Endodermal cell (in vitro differentiated cells): ENCODE data around the gene TPK1. TPM values are rescaled to one million over a fixed set of nuclear protein-coding genes. Genes with fewer than 3 reads are reported as not detected.

Experiments
- DNase-seq: peaks from one replicate; pipeline ENCODE4 v3.0.0-alpha.2; 2017
- H3K27ac ChIP-seq: 2 replicates; pipeline ENCODE4 v1.5.1; 2013; ENCODE audit warnings: mild to moderate bottlenecking, low read depth, low read length, moderate library complexity
- H3K27me3 ChIP-seq: 2 replicates; pipeline ENCODE4 v1.6.1; 2013; ENCODE audit warnings: mild to moderate bottlenecking, low read length, moderate library complexity; ENCODE audit not compliant: insufficient read depth, control insufficient read depth, poor library complexity, severe bottlenecking
- H3K36me3 ChIP-seq: 2 replicates; pipeline ENCODE4 v1.7.0; 2013; ENCODE audit warnings: mild to moderate bottlenecking, low read length, moderate library complexity; ENCODE audit not compliant: control insufficient read depth, insufficient read depth
- H3K4me1 ChIP-seq: one replicate; pipeline ENCODE4 v1.7.0; 2013; ENCODE audit warnings: low read length; ENCODE audit not compliant: control insufficient read depth, insufficient read depth
- H3K4me3 ChIP-seq: 2 replicates; pipeline ENCODE4 v1.5.1; 2013; ENCODE audit warnings: mild to moderate bottlenecking, low read length, moderate library complexity
- H3K9ac ChIP-seq: 2 replicates; pipeline ENCODE4 v1.6.1; 2013; ENCODE audit warnings: mild to moderate bottlenecking, low read length, moderate library complexity; ENCODE audit not compliant: poor library complexity, severe bottlenecking; ENCODE audit errors: extremely low read depth
- H3K9me3 ChIP-seq: 2 replicates; pipeline ENCODE4 v1.6.1; 2013; ENCODE audit warnings: mild to moderate bottlenecking, low read length, moderate library complexity; ENCODE audit not compliant: control insufficient read depth
- H3K27ac Mint-ChIP-seq: 2 replicates; pipeline ENCODE4 v1.8.0; 2020; ENCODE audit warnings: mixed read lengths
- H3K27me3 Mint-ChIP-seq: 2 replicates; pipeline ENCODE4 v1.8.0; 2021; ENCODE audit warnings: mild to moderate bottlenecking, mixed read lengths; ENCODE audit not compliant: insufficient read depth
- H3K36me3 Mint-ChIP-seq: 2 replicates; pipeline ENCODE4 v1.8.0; 2020; ENCODE audit warnings: low read depth, mixed read lengths
- H3K4me1 Mint-ChIP-seq: 2 replicates; pipeline ENCODE4 v1.8.0; 2020; ENCODE audit warnings: mixed read lengths
- H3K4me3 Mint-ChIP-seq: 2 replicates; pipeline ENCODE4 v1.8.0; 2020; ENCODE audit warnings: mild to moderate bottlenecking, moderate library complexity, mixed read lengths
- H3K9me3 Mint-ChIP-seq: 2 replicates; pipeline ENCODE4 v1.8.0; 2020; ENCODE audit warnings: mild to moderate bottlenecking, mixed read lengths
- WGBS, 2 experiments: methylation state at CpG; one replicate each; pipeline versions ENCODE4 v1.1.5 to v1.1.7; 2013; ENCODE audit warnings: missing lambda C conversion rate in 2 of 2, mixed read lengths in 1 of 2; ENCODE audit not compliant: insufficient coverage in 1 of 2, insufficient read length in 1 of 2; 5-methylcytosine and 5-hydroxymethylcytosine counted together
- total RNA-seq, 2 donors: library from RNA; stranded (reverse); fragmentation: NEBNext Ultra II Directional in 1 of 2; extraction: Animal tissue kit (Norgen Biotek cat#: 25700) in 1 of 2; gene quantifications; 2 replicates in 1 of 2; 3 replicates in 1 of 2; pipeline ENCODE4 v1.2.1, GENCODE V29; 2021
- TF ChIP-seq, protein P1 (sequence below): fragments of 200-600 bp; sonication (generic); conservative IDR thresholded peaks from 2 replicates; pipeline ENCODE4 v1.5.0; 2021; ENCODE audit warnings: antibody characterized with exemption, mild to moderate bottlenecking

TPK1 gene
- total RNA-seq, 2 donors from 2014 or later = 9.7 TPM

GRCh38 chr7:144817001-144817400 lies 18.9 kb downstream of the TPK1 start:
- H3K4me1 ChIP-seq = peaks cover 1% of the 10 kb centered on the region
- Mint-ChIP-seq H3K9me3 (no peaks in the 10 kb centered on the region), H3K4me3 (no peak overlapping the region), H3K36me3 (peaks cover 4% of the 10 kb centered on the region), H3K4me1 (peaks cover 17% of the 10 kb centered on the region), H3K27ac (no peak overlapping the region), H3K27me3 (no peaks in the 10 kb centered on the region)
- DNase-seq = no peak
- no peak overlapping the region for H3K27ac ChIP-seq
- peaks cover 5% of the 10 kb centered on the region for H3K36me3 ChIP-seq
- H3K4me3 ChIP-seq = no peak overlapping the region
- H3K9me3 ChIP-seq = no peaks in the 10 kb centered on the region
- WGBS, 2 experiments = 98 to 100% methylated on average over 1 to 3 of the region's 3 CpGs
- H3K27me3 ChIP-seq = no peaks in the 10 kb centered on the region
- no peak overlapping the region for H3K9ac ChIP-seq
- TF ChIP-seq, protein P1, sequence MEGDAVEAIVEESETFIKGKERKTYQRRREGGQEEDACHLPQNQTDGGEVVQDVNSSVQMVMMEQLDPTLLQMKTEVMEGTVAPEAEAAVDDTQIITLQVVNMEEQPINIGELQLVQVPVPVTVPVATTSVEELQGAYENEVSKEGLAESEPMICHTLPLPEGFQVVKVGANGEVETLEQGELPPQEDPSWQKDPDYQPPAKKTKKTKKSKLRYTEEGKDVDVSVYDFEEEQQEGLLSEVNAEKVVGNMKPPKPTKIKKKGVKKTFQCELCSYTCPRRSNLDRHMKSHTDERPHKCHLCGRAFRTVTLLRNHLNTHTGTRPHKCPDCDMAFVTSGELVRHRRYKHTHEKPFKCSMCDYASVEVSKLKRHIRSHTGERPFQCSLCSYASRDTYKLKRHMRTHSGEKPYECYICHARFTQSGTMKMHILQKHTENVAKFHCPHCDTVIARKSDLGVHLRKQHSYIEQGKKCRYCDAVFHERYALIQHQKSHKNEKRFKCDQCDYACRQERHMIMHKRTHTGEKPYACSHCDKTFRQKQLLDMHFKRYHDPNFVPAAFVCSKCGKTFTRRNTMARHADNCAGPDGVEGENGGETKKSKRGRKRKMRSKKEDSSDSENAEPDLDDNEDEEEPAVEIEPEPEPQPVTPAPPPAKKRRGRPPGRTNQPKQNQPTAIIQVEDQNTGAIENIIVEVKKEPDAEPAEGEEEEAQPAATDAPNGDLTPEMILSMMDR = no peak

- Histone ChIP-seq H3K4me3 (no peak overlapping the region), H3K27me3 (no peaks in the 10 kb centered on the region), H3K27ac (no peak overlapping the region), H3K9me3 (no peaks in the 10 kb centered on the region), H3K4me1 (no peaks in the 10 kb centered on the region), H3K36me3 (peaks cover 5% of the 10 kb centered on the region), H3K9ac (no peak overlapping the region)
- TF ChIP-seq, protein P1 = no peak
- H3K9me3 Mint-ChIP-seq = no peaks in the 10 kb centered on the region
- H3K4me3 Mint-ChIP-seq = no peak overlapping the region
- 92 to 100% methylated on average over 1 of the region's 1 CpG for WGBS, 2 experiments
- H3K4me1 Mint-ChIP-seq = peaks cover 1% of the 10 kb centered on the region
- no peak for DNase-seq
- H3K27ac Mint-ChIP-seq = no peak overlapping the region
- H3K27me3 Mint-ChIP-seq = no peaks in the 10 kb centered on the region
- peaks cover 4% of the 10 kb centered on the region for H3K36me3 Mint-ChIP-seq
These were observed 21.6 kb downstream of the TPK1 start for GRCh38 chr7:144814299-144814698.

DNA sequence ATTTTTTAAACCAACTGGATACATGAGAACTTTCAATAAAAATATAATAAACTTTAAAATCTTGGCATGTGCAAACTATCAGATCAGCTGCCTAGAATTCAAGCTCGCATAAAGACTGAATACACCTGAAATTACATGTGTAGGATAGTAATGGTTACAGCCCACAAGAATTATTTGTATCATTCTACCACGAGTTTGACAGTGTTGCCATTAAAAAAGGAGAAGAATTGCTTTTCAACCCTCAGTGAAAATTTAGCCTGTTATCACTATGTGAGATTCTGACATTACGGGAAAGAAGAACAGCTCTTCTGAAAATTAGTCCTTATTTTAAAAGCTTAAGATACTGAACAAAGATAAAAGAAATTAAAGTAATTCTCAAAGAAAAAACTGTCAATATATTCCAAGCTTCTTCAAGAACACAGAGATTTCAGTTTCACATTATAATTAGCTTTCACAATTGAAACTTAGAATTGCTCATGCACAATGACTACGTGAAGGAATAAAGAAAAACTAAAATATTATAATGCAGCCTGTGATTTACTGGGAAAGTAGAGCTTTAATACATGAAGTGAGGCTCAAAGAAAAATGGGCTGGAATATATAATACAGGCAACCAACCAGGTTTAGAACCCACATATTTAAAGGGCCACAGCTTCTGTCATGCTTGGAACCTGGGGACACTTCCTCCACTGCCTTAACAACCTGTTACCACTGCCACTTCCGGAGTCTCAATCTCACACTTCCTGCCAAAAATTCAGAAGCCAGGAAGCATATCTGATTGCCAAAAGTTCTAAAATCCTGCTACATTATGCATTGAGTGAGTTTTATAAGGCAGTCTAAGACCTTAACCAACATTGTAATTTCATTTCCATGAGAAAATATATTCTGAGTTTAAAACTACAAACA lies 23.2 kb downstream of the TPK1 start:
- TF ChIP-seq, protein P1 = no peak
- Mint-ChIP-seq H3K27me3 (no peaks in the 10 kb centered on the region), H3K36me3 (peaks cover 4% of the 10 kb centered on the region), H3K27ac (no peak overlapping the region), H3K4me1 (peaks cover 7% of the 10 kb centered on the region), H3K4me3 (no peak overlapping the region), H3K9me3 (no peaks in the 10 kb centered on the region)
- no peak for DNase-seq
- Histone ChIP-seq H3K36me3 (peaks cover 5% of the 10 kb centered on the region), H3K27ac (no peak overlapping the region), H3K4me3 (no peak overlapping the region), H3K9ac (no peak overlapping the region), H3K4me1 (peaks cover 9% of the 10 kb centered on the region), H3K27me3 (no peaks in the 10 kb centered on the region), H3K9me3 (no peaks in the 10 kb centered on the region)
- 92 to 95% methylated on average over 3 to 5 of the region's 5 CpGs for WGBS, 2 experiments
